SW480 (cell line): ENCODE results near the gene ING3.
"Not testable (repeated sequence)": the region's sequence is repeated elsewhere in the genome, so short reads cannot be mapped to it uniquely, and the experiment has no call there.

ENCODE experiments used
- DNase-seq: peaks from one replicate; pipeline ENCODE4 v3.0.0-alpha.2; 2016; ENCODE audit warnings: low spot score

The ING3 gene

GRCh38 chr7:120951309-120951699, 727 bp downstream of the ING3 start:
- no peak for DNase-seq

- peak; percentile 16 for DNase-seq
Measured at GRCh38 chr7:120951826-120952225, 1.2 kb downstream of the ING3 start.

GRCh38 chr7:120955577-120956149, 5.1 kb downstream of the ING3 start:
- DNase-seq: no peak

GRCh38 chr7:120959929-120960484, 9.4 kb downstream of the ING3 start:
- DNase-seq: no peak

- DNase-seq: no peak
Measured at GRCh38 chr7:120960714-120961113, 10.1 kb downstream of the ING3 start.

- DNase-seq: no peak
Measured at GRCh38 chr7:120961638-120962173, 11.1 kb downstream of the ING3 start.

GRCh38 chr7:120964088-120964487, 13.5 kb downstream of the ING3 start:
- DNase-seq: no peak

- DNase-seq: no peak
Measured at GRCh38 chr7:120966961-120967360, 16.4 kb downstream of the ING3 start.

- no peak for DNase-seq
Measured at GRCh38 chr7:120973849-120974248, 23.3 kb downstream of the ING3 start.

GRCh38 chr7:120979765-120980499, 29.4 kb downstream of the ING3 start:
- no peak for DNase-seq

- no peak for DNase-seq
Measured at GRCh38 chr7:120981117-120981516, 30.5 kb downstream of the ING3 start.

GRCh38 chr7:120981888-120982615, 31.5 kb downstream of the ING3 start:
- DNase-seq: no peak

- DNase-seq: not testable (repeated sequence)
Measured at GRCh38 chr7:120983592-120983991, 33.0 kb downstream of the ING3 start.

GRCh38 chr7:120984406-120984805, 33.8 kb downstream of the ING3 start:
- no peak for DNase-seq

GRCh38 chr7:120985130-120985758, 34.7 kb downstream of the ING3 start:
- DNase-seq: no peak

GRCh38 chr7:120985839-120986238, 35.3 kb downstream of the ING3 start:
- no peak for DNase-seq

GRCh38 chr7:120986650-120987049, 36.1 kb downstream of the ING3 start:
- no peak for DNase-seq

GRCh38 chr7:120987280-120987679, 36.7 kb downstream of the ING3 start:
- no peak for DNase-seq

- peak; percentile 89 for DNase-seq
Measured at GRCh38 chr7:120987683-120988590, 37.4 kb downstream of the ING3 start.

- peak; percentile 44 for DNase-seq
Measured at GRCh38 chr7:120988591-120989256, 38.1 kb downstream of the ING3 start, which contains the start of gene CPED1. Gene CPED1, plus strand, starts transcription at chr7:120988711. Its CDS starts 911 bp downstream, at chr7:120989622.
